ENCODE data around the gene IL10RB. TPM values are rescaled to one million over a fixed set of nuclear protein-coding genes. Genes with fewer than 3 reads are reported as not detected.

The IL10RB gene
- polyA plus RNA-seq, 1 donor (not counting 4 experiments of a cell fraction or from before 2014, with no cell fraction given) = 19.6 TPM

- Histone ChIP-seq H3K4me3 (ENCODE audit: control insufficient read depth in 2 of 3, extremely low read depth in 1 of 3, insufficient read depth in 2 of 3, low read depth in 1 of 3, low read length in 3 of 3) (no peak overlapping the region), H3K4me2 (ENCODE audit: control insufficient read depth, extremely low read depth, insufficient read depth, low read depth, low read length) (no peak overlapping the region), H3K79me2 (ENCODE audit: control insufficient read depth, insufficient read depth, low read length) (no peaks in the 10 kb centered on the region), H3K27ac (ENCODE audit: control insufficient read depth, insufficient read depth, low read length) (no peak overlapping the region), H3K36me3 (ENCODE audit: control insufficient read depth in 2 of 2, extremely low read depth in 1 of 2, insufficient read depth in 2 of 2, low read length in 2 of 2) (no peaks in the 10 kb centered on the region), H3K9ac (ENCODE audit: control insufficient read depth, extremely low read depth, insufficient read depth, low read length) (no peak overlapping the region), H2AFZ (ENCODE audit: control insufficient read depth, low read length) (no peak overlapping the region), H4K20me1 (ENCODE audit: control insufficient read depth, extremely low read depth, insufficient read depth, low read length) (no peaks in the 10 kb centered on the region), H3K9me1 (ENCODE audit: control insufficient read depth, extremely low read depth, insufficient read depth, low read length) (no peaks in the 10 kb centered on the region), H3K4me1 (ENCODE audit: control insufficient read depth, extremely low read depth, insufficient read depth, low read length) (no peaks in the 10 kb centered on the region), H3K27me3 (ENCODE audit: control insufficient read depth, extremely low read depth, insufficient read depth, low read length) (no peaks in the 10 kb centered on the region), H3K9me3 (ENCODE audit: control insufficient read depth, low read depth, low read length) (no peaks in the 10 kb centered on the region)
- no peak for TF ChIP-seq EZH2 (IDR thresholded peaks at IDR 0.05; ENCODE audit: low read length)
- no peak for TF ChIP-seq CTCF (optimal IDR thresholded peaks at IDR 0.05 in 1 of 3, IDR thresholded peaks at IDR 0.05 in 1 of 3, conservative IDR thresholded peaks at IDR 0.05 in 1 of 3; ENCODE audit: extremely low read depth in 1 of 3, insufficient read depth in 2 of 3, low read length in 3 of 3)
- dilution Hi-C loops (cut with MboI; ENCODE audit: extremely low pct_ligation_motif_present, low sequenced_read_pairs) = no loop called here
- DNase-seq (ENCODE audit: low read depth, low spot score) (no peak), FAIRE-seq (no peak)
These were observed 47.9 kb downstream of the IL10RB start for GRCh38 chr21:33314111-33314510.

- dilution Hi-C loops (cut with MboI; ENCODE audit: extremely low pct_ligation_motif_present, low sequenced_read_pairs) = no loop called here
- DNase-seq (ENCODE audit: low read depth, low spot score) (no peak), FAIRE-seq (no peak)
- Histone ChIP-seq H2AFZ (ENCODE audit: control insufficient read depth, low read length) (no peak overlapping the region), H3K36me3 (ENCODE audit: control insufficient read depth in 2 of 2, extremely low read depth in 1 of 2, insufficient read depth in 2 of 2, low read length in 2 of 2) (no peaks in the 10 kb centered on the region), H3K4me3 (ENCODE audit: control insufficient read depth in 2 of 3, extremely low read depth in 1 of 3, insufficient read depth in 2 of 3, low read depth in 1 of 3, low read length in 3 of 3) (no peak overlapping the region), H3K27me3 (ENCODE audit: control insufficient read depth, extremely low read depth, insufficient read depth, low read length) (no peaks in the 10 kb centered on the region), H3K79me2 (ENCODE audit: control insufficient read depth, insufficient read depth, low read length) (no peaks in the 10 kb centered on the region), H3K4me2 (ENCODE audit: control insufficient read depth, extremely low read depth, insufficient read depth, low read depth, low read length) (no peak overlapping the region), H3K27ac (ENCODE audit: control insufficient read depth, insufficient read depth, low read length) (no peak overlapping the region), H4K20me1 (ENCODE audit: control insufficient read depth, extremely low read depth, insufficient read depth, low read length) (no peaks in the 10 kb centered on the region), H3K9me3 (ENCODE audit: control insufficient read depth, low read depth, low read length) (no peaks in the 10 kb centered on the region), H3K9ac (ENCODE audit: control insufficient read depth, extremely low read depth, insufficient read depth, low read length) (no peak overlapping the region), H3K9me1 (ENCODE audit: control insufficient read depth, extremely low read depth, insufficient read depth, low read length) (no peaks in the 10 kb centered on the region), H3K4me1 (ENCODE audit: control insufficient read depth, extremely low read depth, insufficient read depth, low read length) (no peaks in the 10 kb centered on the region)
- TF ChIP-seq EZH2 (IDR thresholded peaks at IDR 0.05; ENCODE audit: low read length) (no peak), CTCF (optimal IDR thresholded peaks at IDR 0.05 in 1 of 3, IDR thresholded peaks at IDR 0.05 in 1 of 3, conservative IDR thresholded peaks at IDR 0.05 in 1 of 3; ENCODE audit: extremely low read depth in 1 of 3, insufficient read depth in 2 of 3, low read length in 3 of 3) (no peak)
These were observed 50.0 kb downstream of the IL10RB start for GRCh38 chr21:33315946-33316710.
